ENCODE results near the gene PTGR2. TPM values are rescaled to one million over a fixed set of nuclear protein-coding genes. Genes with fewer than 3 reads are reported as not detected.
A peak's percentile ranks its signal among the peaks of the same experiment; 100 is the strongest.
"Not testable (repeated sequence)": the region's sequence is repeated elsewhere in the genome, so short reads cannot be mapped to it uniquely, and the experiment has no call there.

PTGR2 gene
- total RNA-seq, 2 experiments from 2014 or later = 2.3 to 2.8 TPM

DNA sequence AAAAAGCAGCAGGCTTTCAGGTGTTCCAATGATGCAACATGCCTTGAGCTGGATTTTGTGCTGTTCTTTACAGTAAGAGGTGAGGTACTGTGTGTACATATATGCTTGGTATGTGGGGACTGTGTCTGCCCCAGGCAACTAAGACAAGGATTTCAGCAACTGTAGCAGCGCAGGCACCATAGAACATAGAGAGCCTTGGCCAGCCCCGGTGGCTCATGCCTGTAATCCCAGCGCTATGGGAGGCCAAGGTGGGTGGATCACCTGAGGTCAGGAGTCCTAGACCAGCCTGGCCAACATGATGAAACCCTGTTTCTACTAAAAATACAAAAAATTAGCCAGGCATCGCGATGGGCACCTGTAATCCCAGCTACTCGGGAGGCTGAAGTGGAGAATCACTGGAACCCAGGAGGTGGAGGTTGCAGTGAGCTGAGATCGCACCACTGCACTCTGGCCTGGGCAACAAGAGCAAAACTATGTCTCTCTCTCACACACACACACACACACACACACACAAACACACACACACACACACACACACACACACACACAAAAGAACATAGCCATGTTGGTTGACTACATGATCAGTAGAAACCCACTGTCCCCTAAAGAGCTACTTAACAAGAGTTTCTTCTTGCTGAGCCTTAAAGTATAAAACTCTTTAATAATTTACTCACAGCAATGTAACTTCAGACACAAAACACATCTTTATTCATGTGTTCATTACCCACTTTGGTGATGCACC lies 13.2 kb upstream of the PTGR2 start:
- H3K27me3 Mint-ChIP-seq; POLR2A ChIA-PET; H3K4me1 Mint-ChIP-seq; H3K4me3 Mint-ChIP-seq; H3K9me3 Mint-ChIP-seq; H3K27ac Mint-ChIP-seq; DNase-seq; H3K36me3 Mint-ChIP-seq (ENCODE audit: low read depth): not testable (repeated sequence)
- CTCF ChIA-PET = interaction anchor here (0.6 kb wide), 1 partner anchor 333 kb away, joined by 3 read pairs; no protein-coding TSS in a partner anchor

DNA sequence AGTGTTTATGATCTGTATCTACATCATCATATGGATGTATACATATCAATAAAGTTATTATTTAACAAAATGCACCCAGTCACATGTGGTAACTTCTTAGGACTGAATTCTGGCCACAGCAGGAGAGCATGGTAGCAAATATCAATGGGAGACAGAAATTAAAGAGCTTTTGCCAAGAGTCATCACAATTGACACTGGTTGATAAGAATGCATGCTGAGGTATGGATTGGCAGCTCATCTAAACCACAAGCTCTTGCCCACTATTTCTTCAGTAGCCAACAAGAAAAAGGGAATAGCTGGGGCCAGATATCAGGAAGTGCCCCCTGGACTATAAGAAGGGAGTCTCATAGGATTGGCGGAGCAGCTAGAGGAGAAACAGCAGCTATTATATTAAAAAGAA lies 9.4 kb upstream of the PTGR2 start:
- ChIA-PET POLR2A (no interaction called here), CTCF (interaction anchor here (0.7 kb wide), 1 partner anchor 327 kb away, joined by 3 read pairs; no protein-coding TSS in a partner anchor)
- no peaks in the 10 kb centered on the region for H3K36me3 Mint-ChIP-seq (ENCODE audit: low read depth)
- DNase-seq = no peak
- H3K4me1 Mint-ChIP-seq = no peaks in the 10 kb centered on the region
- no peak overlapping the region for H3K27ac Mint-ChIP-seq
- no peaks in the 10 kb centered on the region for H3K9me3 Mint-ChIP-seq
- no peak overlapping the region for H3K4me3 Mint-ChIP-seq
- peaks cover 7% of the 10 kb centered on the region for H3K27me3 Mint-ChIP-seq

DNA sequence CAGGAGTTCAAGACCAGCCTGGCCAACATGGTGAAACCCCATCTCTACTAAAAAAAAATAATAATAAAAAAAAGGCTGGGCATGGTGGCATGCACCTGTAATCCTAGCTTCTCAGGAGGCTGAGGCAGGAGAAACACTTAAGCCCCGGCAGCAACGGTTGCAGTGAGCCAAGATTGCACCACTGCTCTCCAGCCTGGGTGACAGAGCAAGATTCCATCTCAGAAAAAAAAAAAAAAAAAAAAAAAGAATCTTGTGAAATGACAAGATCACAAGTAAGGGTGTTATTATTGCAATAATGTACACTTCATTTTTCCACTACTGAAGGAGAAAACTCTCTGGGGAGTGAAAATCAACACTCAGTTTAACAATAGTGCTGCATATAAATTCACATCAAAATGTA lies 8.8 kb upstream of the PTGR2 start:
- Mint-ChIP-seq H3K27ac (no peak overlapping the region), H3K36me3 (ENCODE audit: low read depth) (no peaks in the 10 kb centered on the region), H3K4me3 (no peak overlapping the region), H3K27me3 (peaks cover 9% of the 10 kb centered on the region), H3K4me1 (no peaks in the 10 kb centered on the region), H3K9me3 (no peaks in the 10 kb centered on the region)
- POLR2A ChIA-PET = interaction anchor here (1.0 kb wide), 1 partner anchor 9 kb away, joined by 3 read pairs; the partner anchor contains the start of gene PTGR2
- CTCF ChIA-PET = interaction anchor here (0.7 kb wide), 1 partner anchor 328 kb away, joined by 3 read pairs; no protein-coding TSS in a partner anchor
- no peak for DNase-seq

DNA sequence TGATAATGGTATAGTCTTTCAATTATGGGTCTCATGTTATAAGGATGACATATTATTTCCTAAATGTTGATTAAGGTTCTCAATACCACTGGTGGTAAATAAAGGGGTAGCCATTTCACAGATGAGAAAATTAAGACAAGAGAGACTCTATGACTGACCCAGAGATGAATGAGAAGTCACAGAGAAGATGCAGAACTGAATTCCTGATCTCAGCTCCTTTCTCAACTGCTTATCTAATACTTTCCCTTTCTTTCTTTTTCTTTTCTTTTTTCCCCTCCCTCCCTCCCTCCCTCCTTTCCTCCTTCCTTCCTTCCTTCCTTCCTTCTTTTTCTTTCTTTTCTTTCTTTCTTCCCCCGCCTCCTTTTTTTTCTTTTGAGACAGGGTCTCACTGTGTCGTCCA lies 8.3 kb upstream of the PTGR2 start:
- peaks cover 10% of the 10 kb centered on the region for H3K27me3 Mint-ChIP-seq
- H3K36me3 Mint-ChIP-seq (ENCODE audit: low read depth) = no peaks in the 10 kb centered on the region
- H3K27ac Mint-ChIP-seq = no peak overlapping the region
- no peak overlapping the region for H3K4me3 Mint-ChIP-seq
- CTCF ChIA-PET = no interaction called here
- POLR2A ChIA-PET = interaction anchor here (1.0 kb wide), 1 partner anchor 9 kb away, joined by 3 read pairs; the partner anchor contains the start of gene PTGR2
- H3K9me3 Mint-ChIP-seq = no peaks in the 10 kb centered on the region
- H3K4me1 Mint-ChIP-seq = no peaks in the 10 kb centered on the region
- DNase-seq = no peak

DNA sequence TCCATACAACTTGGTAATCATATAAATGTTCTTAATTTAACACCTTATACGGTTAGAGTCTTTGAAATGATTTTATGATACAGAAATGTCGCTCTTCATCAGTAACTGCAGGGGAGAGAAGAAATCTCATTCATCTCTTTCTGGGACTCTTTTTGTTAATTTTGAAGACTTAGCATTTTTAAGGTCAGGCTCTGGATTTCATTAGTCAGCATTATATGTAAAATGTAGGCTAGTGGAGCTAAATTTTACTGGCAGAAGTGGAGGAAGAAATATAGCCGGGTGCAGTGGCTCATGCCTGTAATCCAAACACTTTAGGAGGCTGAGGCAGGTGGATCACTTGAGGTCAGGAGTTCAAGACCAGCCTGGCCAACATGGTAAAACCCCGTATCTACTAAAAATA lies 4.7 kb upstream of the PTGR2 start:
- peaks cover 2% of the 10 kb centered on the region for H3K36me3 Mint-ChIP-seq (ENCODE audit: low read depth)
- DNase-seq = no peak
- H3K4me1 Mint-ChIP-seq = peaks cover 10% of the 10 kb centered on the region
- ChIA-PET CTCF (no interaction called here), POLR2A (no interaction called here)
- H3K27me3 Mint-ChIP-seq = peaks cover 10% of the 10 kb centered on the region
- H3K27ac Mint-ChIP-seq = no peak overlapping the region
- no peaks in the 10 kb centered on the region for H3K9me3 Mint-ChIP-seq
- no peak overlapping the region for H3K4me3 Mint-ChIP-seq

DNA sequence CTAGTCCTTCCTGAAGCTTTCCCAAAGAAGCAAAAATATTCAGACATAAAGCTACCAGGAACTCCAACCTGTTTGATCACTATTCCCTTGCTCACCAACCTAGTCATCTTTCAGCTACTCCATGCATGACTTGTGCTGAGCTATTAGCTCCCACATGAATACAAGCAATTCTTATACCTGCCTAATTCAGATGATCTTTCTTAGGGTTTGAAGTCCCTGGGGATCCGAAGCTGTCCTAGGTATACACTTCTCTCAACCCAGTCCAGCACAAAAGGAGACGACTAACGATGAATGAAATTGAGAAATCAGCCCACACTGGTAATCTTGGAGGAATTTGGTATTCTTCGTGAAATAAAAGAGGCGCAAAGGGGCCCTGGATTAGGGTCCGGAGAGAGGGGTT lies 631 bp upstream of the PTGR2 start:
- ChIA-PET CTCF (interaction anchor here (1.3 to 1.9 kb wide), 5 partner anchors 16 to 122 kb away, joined by 3 to 6 read pairs (median 5); no protein-coding TSS in a partner anchor), POLR2A (interaction anchor here (0.8 to 3.6 kb wide), 10 partner anchors 36 to 360 kb away, joined by 3 to 27 read pairs (median 6); partner anchors contain the start of genes ACOT2, RIOX1 and ZNF410)
- Mint-ChIP-seq H3K4me1 (peaks cover 22% of the 10 kb centered on the region), H3K4me3 (peak overlapping the region; percentile 98), H3K27ac (peak overlapping the region; percentile 95), H3K36me3 (ENCODE audit: low read depth) (peaks cover 2% of the 10 kb centered on the region), H3K27me3 (peaks cover 5% of the 10 kb centered on the region), H3K9me3 (no peaks in the 10 kb centered on the region)
- DNase-seq = no peak

DNA sequence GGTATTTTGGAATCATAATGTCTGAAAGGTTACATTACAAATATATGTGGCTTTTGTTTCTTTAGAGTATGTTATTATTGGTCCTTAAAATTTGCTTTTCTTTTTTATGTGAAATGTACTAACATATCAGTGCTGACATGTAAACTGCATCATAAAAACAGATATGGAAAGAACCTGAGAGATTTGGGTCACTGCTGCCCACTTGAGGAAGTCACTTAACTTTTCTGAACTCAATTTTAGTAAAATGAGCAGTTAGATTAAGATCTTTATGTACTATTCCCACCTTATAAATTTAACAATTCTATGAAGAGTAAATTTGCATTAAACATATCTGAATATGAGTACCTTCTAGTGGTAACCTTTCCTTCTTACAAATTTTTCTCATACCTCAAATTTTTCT lies 7.5 kb downstream of the PTGR2 start:
- POLR2A ChIA-PET = no interaction called here
- H3K4me3 Mint-ChIP-seq = no peak overlapping the region
- H3K36me3 Mint-ChIP-seq (ENCODE audit: low read depth) = no peaks in the 10 kb centered on the region
- H3K27me3 Mint-ChIP-seq = no peaks in the 10 kb centered on the region
- CTCF ChIA-PET = no interaction called here
- no peaks in the 10 kb centered on the region for H3K9me3 Mint-ChIP-seq
- H3K4me1 Mint-ChIP-seq = no peaks in the 10 kb centered on the region
- H3K27ac Mint-ChIP-seq = no peak overlapping the region
- no peak for DNase-seq

DNA sequence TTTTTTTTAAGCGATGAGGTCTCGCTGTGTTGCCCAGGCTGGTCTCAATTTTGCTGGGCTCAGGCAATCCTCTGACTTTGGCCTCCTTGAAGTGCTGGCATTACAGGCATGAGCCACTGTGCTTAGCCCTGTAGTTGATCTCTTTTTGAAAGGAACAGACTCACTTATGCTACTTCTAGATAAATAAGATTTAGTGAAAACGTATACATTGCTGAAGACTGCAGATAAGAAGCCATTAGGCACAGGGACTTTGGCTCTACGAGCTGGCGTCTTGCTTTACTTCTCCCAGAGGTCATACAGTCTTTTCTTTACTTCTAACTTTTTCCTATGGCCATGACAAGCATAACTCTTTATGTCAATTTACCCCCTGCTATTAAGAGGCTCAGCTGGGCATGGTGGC lies 9.4 kb downstream of the PTGR2 start:
- no peaks in the 10 kb centered on the region for H3K9me3 Mint-ChIP-seq
- POLR2A ChIA-PET = no interaction called here

DNA sequence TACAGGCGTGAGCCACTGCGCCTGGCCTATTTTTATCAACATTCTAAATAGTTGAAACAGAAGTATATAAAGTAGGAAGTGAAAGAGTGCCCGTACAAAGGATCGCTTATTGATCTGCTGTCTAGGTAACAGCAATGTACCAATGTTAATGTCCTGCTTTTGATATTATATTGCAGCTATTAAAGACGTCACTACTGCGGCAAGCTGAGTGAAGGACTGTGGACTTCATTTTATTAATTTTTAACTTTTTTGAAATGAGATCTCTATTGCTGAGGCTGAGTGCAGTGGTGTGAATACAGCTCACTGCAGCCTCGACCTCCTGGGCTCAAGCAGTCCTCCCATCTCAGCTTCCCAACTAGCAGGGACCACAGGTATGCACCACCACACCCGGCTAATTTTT lies 10.8 kb downstream of the PTGR2 start:
- Mint-ChIP-seq H3K36me3 (ENCODE audit: low read depth) (no peaks in the 10 kb centered on the region), H3K27me3 (no peaks in the 10 kb centered on the region), H3K27ac (no peak overlapping the region), H3K4me1 (no peaks in the 10 kb centered on the region), H3K4me3 (no peak overlapping the region), H3K9me3 (no peaks in the 10 kb centered on the region)
- no peak for DNase-seq
- POLR2A ChIA-PET = no interaction called here
- CTCF ChIA-PET = no interaction called here

More for the DNA sequence above, 9.4 kb downstream of the PTGR2 start:
- no peak for DNase-seq
- Mint-ChIP-seq H3K36me3 (ENCODE audit: low read depth) (no peaks in the 10 kb centered on the region), H3K4me1 (no peaks in the 10 kb centered on the region), H3K4me3 (no peak overlapping the region), H3K27ac (no peak overlapping the region), H3K27me3 (no peaks in the 10 kb centered on the region)
- CTCF ChIA-PET = no interaction called here

DNA sequence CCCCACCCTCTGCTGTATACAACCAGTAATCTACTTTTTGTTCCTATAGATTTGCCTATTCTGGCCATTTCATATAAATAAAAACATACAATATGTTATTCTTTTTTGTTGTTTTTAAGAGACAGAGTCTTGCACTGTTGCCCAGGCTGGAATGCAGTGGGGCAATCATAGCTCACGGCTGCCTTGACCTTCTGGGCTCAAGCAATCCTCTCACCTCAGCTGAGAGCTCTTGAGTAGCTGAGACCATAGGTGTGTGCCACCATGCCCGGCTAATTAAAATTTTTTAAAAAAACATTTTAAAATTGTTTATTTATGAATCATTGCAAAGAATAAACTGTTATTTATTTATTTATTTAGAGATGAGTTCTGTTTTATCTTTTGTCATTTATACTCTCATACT lies 11.6 kb downstream of the PTGR2 start:
- no peaks in the 10 kb centered on the region for H3K9me3 Mint-ChIP-seq
- CTCF ChIA-PET = no interaction called here
- no peak overlapping the region for H3K27ac Mint-ChIP-seq
- H3K36me3 Mint-ChIP-seq (ENCODE audit: low read depth) = no peaks in the 10 kb centered on the region
- DNase-seq = no peak
- H3K27me3 Mint-ChIP-seq = no peaks in the 10 kb centered on the region
- H3K4me1 Mint-ChIP-seq = no peaks in the 10 kb centered on the region
- H3K4me3 Mint-ChIP-seq = no peak overlapping the region
- POLR2A ChIA-PET = no interaction called here

DNA sequence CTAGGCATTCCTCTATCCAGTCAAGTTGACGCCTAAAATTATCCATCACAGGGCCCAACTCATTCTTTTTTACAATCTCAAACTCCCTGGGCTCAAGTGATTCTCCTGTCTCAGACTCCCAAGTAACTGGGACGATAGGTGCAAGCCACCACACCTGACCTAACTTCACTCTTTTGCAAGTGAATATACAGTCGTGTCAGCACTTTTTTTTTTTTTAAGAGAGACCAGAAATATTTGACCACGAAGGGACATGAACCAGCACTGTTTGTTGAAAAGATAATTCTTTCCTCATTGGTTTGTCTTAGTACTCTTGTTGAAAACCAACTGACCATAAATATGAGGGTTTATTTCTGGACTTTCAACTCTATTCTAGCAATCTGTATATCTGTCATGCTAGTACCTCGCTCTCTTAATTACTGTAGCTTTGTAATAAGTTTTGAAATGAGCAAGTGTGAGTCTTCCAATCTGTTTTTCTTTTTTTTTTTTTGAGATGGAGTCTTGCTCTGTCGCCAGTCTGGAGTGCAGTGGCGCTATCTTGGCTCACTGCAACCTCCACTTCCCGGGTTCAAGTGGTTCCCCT lies 14.0 kb downstream of the PTGR2 start:
- no peaks in the 10 kb centered on the region for H3K9me3 Mint-ChIP-seq
- POLR2A ChIA-PET = no interaction called here
- H3K4me1 Mint-ChIP-seq = no peaks in the 10 kb centered on the region
- DNase-seq = no peak
- no peak overlapping the region for H3K4me3 Mint-ChIP-seq
- no peaks in the 10 kb centered on the region for H3K27me3 Mint-ChIP-seq
- CTCF ChIA-PET = interaction anchor here (1.2 kb wide), 1 partner anchor 200 kb away, joined by 3 read pairs; no protein-coding TSS in a partner anchor
- H3K27ac Mint-ChIP-seq = no peak overlapping the region
- no peaks in the 10 kb centered on the region for H3K36me3 Mint-ChIP-seq (ENCODE audit: low read depth)

DNA sequence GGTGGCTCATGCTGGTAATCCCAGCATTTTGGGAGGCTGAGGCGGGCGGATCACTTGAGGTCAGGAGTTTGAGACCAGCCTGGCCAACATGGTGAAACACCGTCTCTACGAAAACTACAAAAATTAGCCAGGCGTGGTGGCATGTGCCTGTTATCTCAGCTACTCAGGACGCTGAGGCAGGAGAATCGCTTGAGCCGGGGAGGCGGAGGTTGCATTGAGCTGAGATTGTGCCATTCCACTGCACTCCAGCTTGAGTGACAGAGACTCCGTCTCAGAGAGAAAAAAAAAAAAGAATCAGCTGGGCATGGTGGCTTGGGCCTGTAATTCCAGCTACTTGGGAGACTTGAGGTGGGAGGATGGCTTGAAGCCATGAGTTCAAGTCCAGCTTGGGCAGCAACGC lies 18.1 kb downstream of the PTGR2 start:
- not testable (repeated sequence) for H3K4me3 Mint-ChIP-seq; DNase-seq; H3K4me1 Mint-ChIP-seq; H3K9me3 Mint-ChIP-seq; H3K27me3 Mint-ChIP-seq; H3K36me3 Mint-ChIP-seq (ENCODE audit: low read depth); H3K27ac Mint-ChIP-seq
- ChIA-PET CTCF (interaction anchor here (0.6 kb wide), 1 partner anchor 10 kb away, joined by 4 read pairs; no protein-coding TSS in a partner anchor), POLR2A (interaction anchor here (1.0 kb wide), 1 partner anchor 18 kb away, joined by 3 read pairs; the partner anchor contains the start of gene PTGR2)

DNA sequence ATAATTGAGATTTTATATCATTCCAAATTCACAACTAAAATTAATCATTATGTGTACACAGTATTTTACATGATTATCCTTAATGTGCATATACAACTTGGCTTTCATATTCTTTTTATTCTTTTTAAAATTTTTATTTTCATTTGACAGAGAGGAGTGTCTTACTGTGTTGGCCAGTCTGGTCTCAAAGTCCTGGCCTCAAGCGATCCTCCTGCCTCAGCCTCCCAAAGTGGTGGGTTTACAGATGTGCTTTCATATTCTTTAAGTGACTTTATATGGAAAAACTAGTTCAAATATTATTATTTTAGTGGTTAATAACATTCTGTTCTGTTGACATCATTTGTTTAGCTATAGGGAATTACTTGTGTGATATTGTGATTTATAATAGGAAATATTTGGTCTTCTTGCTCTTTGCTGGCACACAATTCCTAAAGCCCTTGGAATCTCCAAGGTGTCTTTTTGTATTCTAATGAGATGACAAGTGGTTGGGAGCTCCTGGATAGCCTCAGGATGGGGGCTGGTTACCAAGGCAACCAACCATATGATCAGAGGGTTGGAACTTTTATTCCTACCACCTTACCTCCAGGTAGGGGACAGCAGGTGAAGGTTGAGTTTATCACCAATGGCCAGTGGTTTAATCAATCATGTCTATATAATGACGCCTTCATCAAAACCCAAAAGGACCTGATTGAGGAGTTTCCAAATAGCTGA lies 19.0 kb downstream of the PTGR2 start:
- Mint-ChIP-seq H3K27me3 (no peaks in the 10 kb centered on the region), H3K36me3 (ENCODE audit: low read depth) (no peaks in the 10 kb centered on the region), H3K27ac (no peak overlapping the region), H3K4me1 (no peaks in the 10 kb centered on the region), H3K4me3 (no peak overlapping the region), H3K9me3 (no peaks in the 10 kb centered on the region)
- DNase-seq = no peak
- POLR2A ChIA-PET = interaction anchor here (0.8 to 1.2 kb wide), 2 partner anchors 15 to 84 kb away, joined by 3 read pairs; no protein-coding TSS in a partner anchor
- CTCF ChIA-PET = interaction anchor here (0.6 to 0.7 kb wide), 2 partner anchors 10 to 601 kb away, joined by 4 to 5 read pairs; no protein-coding TSS in a partner anchor

All from activated CD4-positive, alpha-beta memory T cell treated with anti-CD3 and anti-CD28 coated beads, Interleukin-2, amount 10 ng/mL, durations not matched to agents 7 days and 5 days (primary cell).